HG03378 (cell line): ENCODE data around the gene NACC2.

Experiments
- ATAC-seq: cut with Tn5 transposase; IDR thresholded peaks from one replicate; pipeline ENCODE4 v1.9.1; 2021; ENCODE audit warnings: mild to moderate bottlenecking, moderate library complexity; ENCODE audit not compliant: unreplicated experiment

The NACC2 gene, protein sequence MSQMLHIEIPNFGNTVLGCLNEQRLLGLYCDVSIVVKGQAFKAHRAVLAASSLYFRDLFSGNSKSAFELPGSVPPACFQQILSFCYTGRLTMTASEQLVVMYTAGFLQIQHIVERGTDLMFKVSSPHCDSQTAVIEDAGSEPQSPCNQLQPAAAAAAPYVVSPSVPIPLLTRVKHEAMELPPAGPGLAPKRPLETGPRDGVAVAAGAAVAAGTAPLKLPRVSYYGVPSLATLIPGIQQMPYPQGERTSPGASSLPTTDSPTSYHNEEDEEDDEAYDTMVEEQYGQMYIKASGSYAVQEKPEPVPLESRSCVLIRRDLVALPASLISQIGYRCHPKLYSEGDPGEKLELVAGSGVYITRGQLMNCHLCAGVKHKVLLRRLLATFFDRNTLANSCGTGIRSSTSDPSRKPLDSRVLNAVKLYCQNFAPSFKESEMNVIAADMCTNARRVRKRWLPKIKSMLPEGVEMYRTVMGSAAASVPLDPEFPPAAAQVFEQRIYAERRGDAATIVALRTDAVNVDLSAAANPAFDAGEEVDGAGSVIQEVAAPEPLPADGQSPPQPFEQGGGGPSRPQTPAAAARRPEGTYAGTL

DNA sequence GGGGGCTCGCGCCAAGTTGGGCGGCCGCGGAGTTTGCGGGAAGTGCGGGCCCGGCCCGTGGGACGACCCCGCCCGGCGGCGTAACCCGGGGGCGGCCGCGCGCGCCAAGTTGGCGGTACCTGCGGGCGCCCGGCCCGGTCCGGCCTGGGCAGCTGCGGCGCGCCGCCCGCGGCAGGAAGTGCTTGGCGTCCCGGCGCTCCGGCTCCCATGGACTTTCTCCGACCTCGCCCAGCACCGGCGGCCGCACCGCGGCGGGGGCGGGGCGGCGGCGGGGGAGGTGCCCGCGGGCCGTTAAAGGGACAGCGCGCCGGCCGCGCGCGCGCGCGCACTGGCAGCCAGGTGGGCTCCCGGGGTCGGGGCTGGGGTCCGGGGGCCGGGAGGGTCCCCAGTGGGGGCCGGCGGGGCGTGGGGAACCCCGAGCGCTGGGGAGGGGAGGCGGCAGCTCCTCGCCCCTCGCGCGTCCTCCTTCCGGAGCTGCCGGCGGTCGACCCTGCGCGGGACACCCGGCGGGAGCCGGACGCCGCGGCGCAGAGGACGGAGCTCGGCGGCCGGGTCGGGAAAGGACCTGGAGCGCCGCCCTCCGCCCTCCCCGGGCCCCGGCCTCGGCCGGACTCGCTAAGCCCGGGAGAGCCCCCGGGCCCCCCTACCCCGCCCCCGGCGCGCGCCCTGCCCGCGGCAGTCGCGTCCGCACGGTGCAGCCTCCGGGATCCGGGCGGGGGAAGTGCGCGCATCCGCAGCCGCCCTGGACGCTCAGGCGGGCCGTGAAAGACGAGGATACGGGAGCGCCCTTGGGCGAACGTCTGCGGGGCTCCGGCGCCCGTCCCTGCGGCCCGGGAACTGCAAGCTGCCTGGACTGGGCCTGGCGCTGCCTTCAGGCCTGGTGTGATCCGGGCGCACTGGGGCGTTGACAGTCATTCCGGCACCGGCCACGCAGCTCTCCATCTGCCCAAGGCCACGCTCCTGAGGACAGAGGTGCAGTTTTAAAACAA, at the start of gene NACC2:
TSS of gene NACC2 (minus strand) at position 220 of the 989 bp plus-strand sequence. CDS start 44,768 bp downstream, outside the sequence.
- no peak for ATAC-seq

- no peak for ATAC-seq
Measured at GRCh38 chr9:136144450-136144849, 49.4 kb upstream of the NACC2 start.

DNA sequence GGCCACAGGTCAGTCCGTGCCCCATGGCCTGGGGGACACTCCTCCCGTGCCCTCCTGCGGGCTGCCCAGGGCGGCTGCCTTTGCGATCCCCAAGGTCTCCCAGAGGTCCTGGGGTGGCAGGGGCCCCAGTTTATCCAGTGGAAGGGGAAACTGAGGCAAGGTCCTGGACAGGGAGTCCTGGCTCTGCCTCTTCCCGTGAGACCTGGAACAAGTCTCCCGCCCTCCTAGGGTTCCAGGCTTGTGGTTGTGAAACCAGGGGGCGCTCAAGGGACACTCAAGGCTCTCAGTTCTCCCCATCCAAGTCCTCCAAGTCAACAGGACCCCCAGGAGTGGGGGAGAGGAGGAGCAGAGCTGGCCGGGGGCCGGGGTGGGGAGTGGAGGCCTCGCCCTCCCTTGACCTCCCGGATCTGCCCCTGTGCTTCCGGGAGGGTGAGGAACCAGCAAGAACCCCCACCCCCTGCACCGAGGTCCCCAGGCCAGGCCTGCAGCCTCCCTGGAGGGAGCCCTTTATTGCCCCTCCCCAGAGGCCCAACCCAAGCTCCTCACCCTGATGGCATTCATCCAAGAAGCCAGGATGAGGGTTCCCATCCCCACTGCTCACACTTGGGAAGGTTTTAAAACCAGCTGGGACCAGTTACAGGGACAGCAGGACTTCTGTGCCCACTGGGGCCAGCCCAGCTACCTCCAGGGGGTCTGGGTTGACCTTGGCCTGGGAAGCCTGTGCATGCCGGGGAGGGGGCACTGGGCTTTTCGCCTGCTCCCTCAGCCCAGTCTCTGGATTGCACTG, 48.3 kb upstream of the NACC2 start:
- no peak for ATAC-seq

- ATAC-seq: no peak
Measured at GRCh38 chr9:136142859-136143214, 47.7 kb upstream of the NACC2 start.

DNA sequence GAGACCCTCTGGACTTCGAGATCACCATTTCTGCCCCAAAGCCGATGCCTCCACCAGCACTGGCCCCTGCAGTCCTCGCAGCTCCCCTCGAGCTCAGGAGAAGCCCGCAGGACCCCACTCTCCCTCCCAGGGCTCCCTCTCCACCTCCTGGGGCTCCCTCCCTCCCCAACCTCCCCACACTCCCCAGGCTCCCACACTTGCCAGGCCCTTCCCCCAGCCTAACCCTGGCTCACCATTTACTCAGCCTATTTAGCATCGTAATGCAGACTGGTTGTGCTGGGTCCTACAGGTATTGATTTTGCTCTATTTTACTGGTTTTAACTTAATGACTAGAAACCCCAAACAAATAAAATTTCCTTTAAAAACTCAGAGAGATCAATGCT, 47.3 kb upstream of the NACC2 start:
- no peak for ATAC-seq

GRCh38 chr9:136141682-136142413, 46.8 kb upstream of the NACC2 start:
- ATAC-seq: no peak

DNA sequence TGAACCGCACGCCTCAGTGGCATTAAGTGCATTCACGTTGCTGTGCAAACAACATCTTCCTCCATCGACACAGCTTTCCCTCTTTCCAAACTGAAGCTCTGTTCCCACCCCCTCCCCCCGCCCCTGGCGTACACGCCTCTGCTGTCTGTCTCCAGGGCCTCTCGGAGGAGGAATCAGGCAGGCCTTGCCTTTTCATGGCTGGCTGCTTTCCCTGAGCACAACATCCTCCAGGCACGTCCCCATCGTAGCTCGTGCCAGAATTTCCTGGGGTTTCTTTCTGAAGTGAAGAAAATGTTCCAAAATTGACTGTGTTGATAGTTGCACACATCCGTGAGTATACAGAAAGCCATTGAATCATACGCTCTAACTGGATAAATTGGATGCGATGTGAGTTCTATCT, 45.9 kb upstream of the NACC2 start:
- no peak for ATAC-seq

DNA sequence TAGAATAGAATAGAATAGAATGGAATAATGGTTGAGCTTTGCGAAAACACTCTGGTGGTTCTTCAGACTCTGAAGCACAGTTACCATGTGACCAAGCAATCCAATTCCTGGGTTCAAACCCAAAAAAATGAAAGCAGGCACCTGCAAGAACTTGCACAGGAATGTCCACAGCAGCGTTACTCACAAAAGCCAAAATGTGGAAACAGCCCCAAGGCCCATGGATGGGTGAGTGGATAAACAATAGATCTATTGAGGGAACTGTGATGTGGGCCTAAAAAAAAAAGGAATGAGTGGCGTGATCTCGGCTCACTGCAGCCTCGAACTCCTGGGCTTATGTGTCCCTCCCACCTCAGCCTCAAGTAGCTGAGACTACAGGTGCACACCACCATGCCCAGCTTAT, 45.0 kb upstream of the NACC2 start:
- ATAC-seq: no peak

GRCh38 chr9:136138566-136138965, 43.5 kb upstream of the NACC2 start:
- ATAC-seq: no peak

- ATAC-seq: no peak
Measured at GRCh38 chr9:136137321-136138265, 42.5 kb upstream of the NACC2 start.

- no peak for ATAC-seq
Measured at GRCh38 chr9:136136127-136136925, 41.2 kb upstream of the NACC2 start.

- ATAC-seq: no peak
Measured at GRCh38 chr9:136135326-136136126, 40.4 kb upstream of the NACC2 start.

GRCh38 chr9:136133959-136134484, 38.9 kb upstream of the NACC2 start:
- ATAC-seq: no peak

DNA sequence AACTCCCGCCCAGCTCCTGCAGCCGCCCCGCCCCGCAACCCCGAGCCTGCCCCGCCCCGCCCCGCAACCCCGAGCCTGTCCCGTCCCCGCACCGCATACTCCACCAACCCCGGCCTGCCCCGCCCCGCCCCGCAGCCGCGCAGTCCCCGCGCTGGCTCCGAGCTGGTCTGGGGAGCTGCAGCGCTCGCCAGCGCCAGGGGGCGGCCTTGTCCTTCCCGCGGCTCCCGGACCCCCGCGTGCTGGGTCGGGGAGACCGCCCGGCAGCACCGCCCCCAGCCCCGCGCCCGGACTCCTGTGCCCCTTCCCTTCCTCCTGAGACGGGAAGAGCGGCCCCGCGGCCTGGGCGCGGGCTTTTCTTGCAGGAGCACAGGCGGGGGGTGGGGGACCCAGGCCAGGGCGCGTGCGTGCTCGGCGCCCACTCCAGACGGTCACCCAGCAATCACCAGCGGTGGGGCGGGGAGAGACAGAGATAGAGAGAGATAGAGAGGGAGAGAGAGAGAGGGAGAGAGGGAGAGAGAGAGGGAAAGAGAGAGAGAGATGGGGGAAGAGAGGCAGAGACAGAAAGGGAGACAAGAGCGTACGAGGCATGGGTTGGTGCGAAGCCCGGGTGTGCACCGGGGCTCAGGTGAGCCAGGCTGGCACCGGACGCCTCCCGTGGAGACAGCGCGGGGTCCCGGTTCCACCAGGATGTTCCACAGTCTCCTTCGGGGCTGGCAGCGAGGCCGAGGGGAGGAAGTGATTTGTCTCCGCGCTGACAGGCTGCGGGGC, 38.3 kb upstream of the NACC2 start:
- no peak for ATAC-seq

- ATAC-seq: no peak
Measured at GRCh38 chr9:136132512-136133050, 37.5 kb upstream of the NACC2 start.
